NCI-H1436 treated with DMSO at 0.1 percent for 48 hours (cell line): ENCODE results near the gene TMEM258.

Experiments
- DNase-seq: peaks from one replicate; lab custom pipeline; 2025; lab: John Stamatoyannopoulos, UW

TMEM258 gene

DNA sequence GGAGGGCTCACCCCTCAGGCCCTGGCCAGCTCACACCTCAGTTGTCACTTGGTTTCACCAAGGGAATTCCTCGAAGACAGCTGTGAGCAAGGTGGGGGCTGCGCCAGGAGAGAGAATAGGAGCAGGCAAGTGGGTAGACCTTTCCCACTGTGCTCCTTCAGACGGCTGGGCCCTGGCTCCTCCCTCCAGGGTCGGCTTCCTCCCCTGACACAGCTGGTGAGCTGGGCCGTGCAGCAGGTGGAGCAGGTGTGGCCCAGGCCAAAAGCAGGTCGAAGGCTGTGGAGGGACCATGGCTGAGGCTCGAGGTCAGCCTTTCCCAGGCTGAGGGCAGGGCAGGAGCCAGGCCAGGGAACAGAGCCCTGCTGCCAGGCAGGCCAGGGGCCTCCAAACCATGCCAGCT is 52.4 kb downstream of the TMEM258 start:
- no peak for DNase-seq

GRCh38 chr11:61739413-61739812 is 53.0 kb downstream of the TMEM258 start:
- no peak for DNase-seq
